ENCODE measurements around the gene IL17RC.

The IL17RC gene

DNA sequence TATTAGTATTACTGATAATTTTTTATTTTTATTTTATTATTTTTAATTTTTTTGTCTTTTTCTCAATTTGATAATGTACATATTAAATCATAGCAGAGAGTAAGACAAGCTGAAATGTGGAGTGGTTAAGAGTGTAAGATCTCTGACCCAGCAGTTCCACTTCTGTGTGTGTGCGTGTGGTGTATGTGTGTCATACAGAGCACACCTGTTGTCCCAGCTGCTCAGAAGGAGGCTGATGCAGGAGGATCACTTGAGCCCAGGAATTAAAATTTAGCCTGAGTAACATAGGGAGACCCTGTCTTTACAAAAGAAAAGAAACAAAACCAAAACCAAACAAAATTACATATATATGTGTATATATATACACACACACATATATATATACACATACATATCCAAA, 35.5 kb upstream of the IL17RC start:
- Histone ChIP-seq H3K36me3 (ENCODE audit: control insufficient read depth, insufficient read depth, low read length) (no peaks in the 10 kb centered on the region), H3K4me1 (ENCODE audit: control insufficient read depth, insufficient read depth, low read length) (no peaks in the 10 kb centered on the region), H3K27ac (ENCODE audit: insufficient read depth, low read depth, low read length, poor library complexity, severe bottlenecking) (no peak overlapping the region), H3K9me3 (ENCODE audit: control insufficient read depth, low read length) (no peaks in the 10 kb centered on the region), H3K27me3 (ENCODE audit: control insufficient read depth, insufficient read depth, low read length, poor library complexity, severe bottlenecking) (no peaks in the 10 kb centered on the region), H3K4me3 (ENCODE audit: insufficient read depth, low read depth, low read length) (no peak overlapping the region)
- whole genome bisulfite sequencing, 2 experiments: 94 to 98% methylated on average over 1 of the region's 1 CpG

DNA sequence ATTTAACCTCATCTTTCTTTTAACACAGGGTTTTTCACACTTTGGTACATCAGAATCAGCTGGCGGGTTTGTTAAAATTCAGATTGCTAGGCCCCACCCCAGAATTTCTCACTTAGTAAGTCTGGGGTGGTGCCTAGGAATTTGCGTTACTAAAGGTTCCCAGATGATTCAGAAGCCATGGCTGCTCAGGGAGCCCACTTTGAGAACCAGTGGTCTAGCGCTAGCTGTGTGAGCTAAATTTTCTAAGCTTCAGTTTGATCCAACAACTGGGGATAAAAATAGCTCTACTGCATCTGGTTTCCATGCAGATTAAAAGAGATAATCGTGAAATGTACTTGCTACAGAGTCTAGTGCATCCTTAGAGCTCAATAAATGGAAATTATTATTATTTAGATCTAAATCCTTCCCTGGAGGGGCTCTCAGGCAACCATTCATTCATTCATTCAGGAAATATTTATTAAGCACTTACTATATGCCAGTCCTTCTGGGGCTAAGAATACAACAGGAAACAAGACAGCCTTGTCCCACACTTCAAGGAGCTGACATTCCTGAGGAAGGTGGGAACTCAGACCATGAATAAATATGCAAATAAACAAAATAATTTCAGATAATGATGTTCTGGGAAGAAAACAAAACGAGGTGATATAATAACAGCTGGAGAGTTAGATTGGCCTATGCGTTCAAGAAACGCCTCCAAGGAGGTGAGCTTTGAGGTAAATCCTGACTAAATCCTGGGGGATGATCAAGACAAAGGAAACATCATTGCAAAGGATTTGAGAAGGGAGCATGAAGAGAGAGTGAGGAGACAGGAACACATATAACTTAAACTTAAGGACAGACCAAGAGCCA, 33.0 kb upstream of the IL17RC start:
- Histone ChIP-seq H3K36me3 (ENCODE audit: control insufficient read depth, insufficient read depth, low read length) (no peaks in the 10 kb centered on the region), H3K4me1 (ENCODE audit: control insufficient read depth, insufficient read depth, low read length) (no peaks in the 10 kb centered on the region), H3K27me3 (ENCODE audit: control insufficient read depth, insufficient read depth, low read length, poor library complexity, severe bottlenecking) (no peaks in the 10 kb centered on the region), H3K4me3 (ENCODE audit: insufficient read depth, low read depth, low read length) (no peak overlapping the region), H3K27ac (ENCODE audit: insufficient read depth, low read depth, low read length, poor library complexity, severe bottlenecking) (no peak overlapping the region), H3K9me3 (ENCODE audit: control insufficient read depth, low read length) (no peaks in the 10 kb centered on the region)
- WGBS, 2 experiments: 86 to 90% methylated on average over 7 of the region's 7 CpGs

DNA sequence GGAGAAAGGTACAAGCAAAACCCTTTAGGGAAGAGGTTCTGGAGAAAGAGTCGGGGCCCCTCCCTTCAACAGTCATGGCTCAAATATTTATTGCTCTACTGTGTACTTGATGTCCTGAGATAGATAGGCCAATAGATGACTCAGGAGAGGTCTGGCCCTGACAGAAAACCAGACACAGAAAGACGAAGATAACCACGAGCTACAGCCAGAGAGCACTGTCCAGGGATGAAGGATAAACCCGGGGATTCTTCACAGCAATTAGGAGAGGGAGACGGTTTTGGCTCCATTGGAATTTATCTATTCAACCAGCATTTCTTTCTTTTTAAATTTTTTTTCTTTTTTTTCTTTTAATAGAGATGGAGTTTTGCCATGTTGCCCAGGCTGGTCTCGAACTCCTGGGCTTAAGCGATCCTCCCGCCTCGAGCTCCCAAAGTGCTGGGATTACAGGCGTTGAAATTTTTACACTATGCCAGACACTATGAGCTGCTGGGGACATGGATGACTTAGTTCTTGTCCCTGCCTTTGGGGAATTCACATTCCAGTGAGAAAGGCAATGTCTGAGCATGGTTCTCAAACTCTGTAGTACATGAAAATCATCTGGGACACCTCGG, 32.2 kb upstream of the IL17RC start:
- Histone ChIP-seq H3K4me3 (ENCODE audit: insufficient read depth, low read depth, low read length) (no peak overlapping the region), H3K27ac (ENCODE audit: insufficient read depth, low read depth, low read length, poor library complexity, severe bottlenecking) (no peak overlapping the region), H3K36me3 (ENCODE audit: control insufficient read depth, insufficient read depth, low read length) (no peaks in the 10 kb centered on the region), H3K4me1 (ENCODE audit: control insufficient read depth, insufficient read depth, low read length) (no peaks in the 10 kb centered on the region), H3K27me3 (ENCODE audit: control insufficient read depth, insufficient read depth, low read length, poor library complexity, severe bottlenecking) (no peaks in the 10 kb centered on the region), H3K9me3 (ENCODE audit: control insufficient read depth, low read length) (no peaks in the 10 kb centered on the region)
- 90 to 93% methylated on average over 11 of the region's 11 CpGs for WGBS, 2 experiments

DNA sequence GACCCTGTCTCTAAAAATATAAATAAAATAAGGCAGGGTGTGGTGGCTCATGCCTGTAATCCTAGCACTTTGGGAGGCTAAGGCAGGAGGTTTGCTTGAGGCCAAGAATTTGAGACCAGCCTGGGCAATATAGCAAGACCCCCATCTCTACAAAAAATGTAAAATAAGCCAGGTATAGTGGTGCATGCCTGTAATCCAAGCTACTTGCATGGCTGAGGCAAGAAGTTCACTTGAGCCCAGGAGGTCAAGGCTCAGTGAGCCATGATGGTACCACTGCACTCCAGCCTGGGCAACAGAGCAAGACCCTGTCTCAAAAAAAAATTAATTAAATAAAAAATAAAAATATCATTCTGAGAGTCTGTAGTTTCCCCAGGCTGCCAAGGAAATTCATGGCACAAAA, 30.6 kb upstream of the IL17RC start:
- Histone ChIP-seq H3K9me3 (ENCODE audit: control insufficient read depth, low read length) (no peaks in the 10 kb centered on the region), H3K27me3 (ENCODE audit: control insufficient read depth, insufficient read depth, low read length, poor library complexity, severe bottlenecking) (no peaks in the 10 kb centered on the region), H3K4me3 (ENCODE audit: insufficient read depth, low read depth, low read length) (no peak overlapping the region), H3K27ac (ENCODE audit: insufficient read depth, low read depth, low read length, poor library complexity, severe bottlenecking) (no peak overlapping the region), H3K36me3 (ENCODE audit: control insufficient read depth, insufficient read depth, low read length) (no peaks in the 10 kb centered on the region), H3K4me1 (ENCODE audit: control insufficient read depth, insufficient read depth, low read length) (no peaks in the 10 kb centered on the region)

DNA sequence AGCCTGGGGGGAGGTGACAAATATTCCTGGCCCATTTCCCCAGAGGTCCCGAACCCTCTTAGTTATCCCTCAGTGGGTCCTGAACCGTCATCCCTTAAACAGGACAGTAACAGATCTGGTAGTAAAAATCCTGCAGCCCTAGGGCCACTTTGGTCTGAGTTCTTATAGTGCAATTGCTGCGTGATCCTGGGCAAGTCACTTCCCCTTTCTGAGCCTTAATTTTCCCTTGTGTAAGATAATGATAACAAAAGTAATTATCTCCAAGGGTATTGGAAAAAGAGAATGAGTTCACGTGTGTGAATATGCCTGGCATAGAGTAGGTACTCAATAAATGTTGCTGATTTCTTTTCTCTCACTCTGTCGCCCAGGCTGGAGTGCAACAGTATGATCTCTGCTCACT, 29.4 kb upstream of the IL17RC start:
- no peak overlapping the region for H3K4me3 ChIP-seq (ENCODE audit: insufficient read depth, low read depth, low read length)
- no peak overlapping the region for H3K27ac ChIP-seq (ENCODE audit: insufficient read depth, low read depth, low read length, poor library complexity, severe bottlenecking)
- H3K9me3 ChIP-seq (ENCODE audit: control insufficient read depth, low read length): no peaks in the 10 kb centered on the region
- peaks cover 4% of the 10 kb centered on the region for H3K36me3 ChIP-seq (ENCODE audit: control insufficient read depth, insufficient read depth, low read length)
- H3K27me3 ChIP-seq (ENCODE audit: control insufficient read depth, insufficient read depth, low read length, poor library complexity, severe bottlenecking): no peaks in the 10 kb centered on the region
- H3K4me1 ChIP-seq (ENCODE audit: control insufficient read depth, insufficient read depth, low read length): no peaks in the 10 kb centered on the region
- whole genome bisulfite sequencing, 2 experiments: 92% methylated on average over 5 of the region's 5 CpGs

DNA sequence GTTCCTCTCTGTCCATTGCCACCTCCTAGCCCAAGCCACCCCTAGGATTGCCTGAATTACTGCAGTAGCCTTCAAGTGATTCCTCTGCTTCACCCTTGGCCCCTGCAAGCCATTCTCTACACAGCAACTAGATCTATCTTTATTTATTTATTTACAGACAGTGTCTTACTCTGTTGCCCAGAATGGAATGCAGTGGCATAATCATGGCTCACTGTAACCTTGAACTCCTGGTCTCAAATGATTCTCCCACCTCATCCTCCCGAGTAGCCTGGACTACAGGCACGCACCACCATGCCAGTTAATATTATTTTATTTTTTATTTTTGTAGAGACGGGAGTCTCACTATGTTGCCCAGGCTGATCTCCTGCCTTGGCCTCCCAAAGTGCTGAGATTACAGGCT, 28.4 kb upstream of the IL17RC start:
- Histone ChIP-seq H3K27ac (ENCODE audit: insufficient read depth, low read depth, low read length, poor library complexity, severe bottlenecking) (no peak overlapping the region), H3K9me3 (ENCODE audit: control insufficient read depth, low read length) (no peaks in the 10 kb centered on the region), H3K4me1 (ENCODE audit: control insufficient read depth, insufficient read depth, low read length) (no peaks in the 10 kb centered on the region), H3K27me3 (ENCODE audit: control insufficient read depth, insufficient read depth, low read length, poor library complexity, severe bottlenecking) (no peaks in the 10 kb centered on the region), H3K36me3 (ENCODE audit: control insufficient read depth, insufficient read depth, low read length) (peaks cover 14% of the 10 kb centered on the region), H3K4me3 (ENCODE audit: insufficient read depth, low read depth, low read length) (no peak overlapping the region)
- 78 to 87% methylated on average over 2 to 3 of the region's 3 CpGs for WGBS, 2 experiments

DNA sequence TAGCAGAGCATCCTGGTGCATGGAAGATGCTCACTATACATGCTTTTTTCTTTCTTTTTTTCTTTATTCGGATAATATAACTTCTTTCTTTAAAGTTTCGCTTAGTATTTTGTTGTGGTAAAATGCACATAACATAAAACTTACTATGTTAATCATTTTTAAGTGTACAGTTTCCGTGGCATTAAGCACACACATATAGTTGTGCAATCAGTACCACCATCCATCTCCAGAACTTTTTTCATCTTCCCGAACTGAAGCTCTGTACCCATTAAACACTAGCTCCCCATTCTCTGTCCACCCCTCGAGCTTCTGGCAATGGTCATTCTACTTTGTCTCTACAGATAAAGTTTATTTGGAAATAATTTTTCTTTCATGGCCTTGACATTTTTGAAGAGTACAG, 27.5 kb upstream of the IL17RC start:
- no peaks in the 10 kb centered on the region for H3K4me1 ChIP-seq (ENCODE audit: control insufficient read depth, insufficient read depth, low read length)
- WGBS, 2 experiments: 88 to 92% methylated on average over 2 to 4 of the region's 5 CpGs

DNA sequence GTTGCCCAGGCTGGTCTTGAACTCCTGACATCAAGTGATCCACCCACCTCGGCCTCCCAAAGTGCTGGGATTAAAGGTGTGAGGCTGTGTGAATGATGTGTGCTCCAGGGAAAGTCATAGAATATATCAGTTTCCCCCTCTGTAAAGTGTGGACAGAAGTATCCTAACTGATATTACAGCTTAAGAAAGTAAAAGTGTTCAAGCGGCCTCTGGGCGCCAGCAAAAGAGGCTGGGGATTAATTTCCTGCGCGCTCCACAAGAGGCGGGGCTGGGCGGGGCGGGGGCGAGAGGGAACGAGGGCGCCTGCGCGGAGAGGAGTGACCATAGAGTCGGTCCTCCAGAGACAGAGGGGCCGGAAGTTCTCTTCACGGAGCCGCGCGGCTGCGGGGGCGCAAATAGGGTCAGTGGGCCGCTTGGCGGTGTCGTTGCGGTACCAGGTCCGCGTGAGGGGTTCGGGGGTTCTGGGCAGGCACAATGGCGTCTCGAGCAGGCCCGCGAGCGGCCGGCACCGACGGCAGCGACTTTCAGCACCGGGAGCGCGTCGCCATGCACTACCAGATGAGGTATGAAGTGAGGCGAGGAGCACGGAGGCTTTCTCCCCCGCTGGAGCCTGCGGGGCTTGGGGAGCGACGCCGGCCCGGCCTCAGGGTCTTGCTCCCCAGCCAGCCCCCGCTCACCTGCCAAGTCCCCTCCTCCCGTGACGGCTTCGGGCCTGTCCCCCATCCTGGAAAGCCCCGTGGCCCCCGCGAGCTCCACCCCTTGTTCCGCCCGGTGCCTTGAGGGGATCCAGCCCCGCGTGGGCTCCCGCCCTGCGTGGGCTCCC, 26.4 kb upstream of the IL17RC start, which contains the start of gene JAGN1:
JAGN1 (plus strand) TSS at position 362 of the 823 bp plus-strand sequence; CDS start at position 475, 113 bp downstream.
- no peaks in the 10 kb centered on the region for H3K4me1 ChIP-seq (ENCODE audit: control insufficient read depth, insufficient read depth, low read length)
- 1% methylated on average over 62 of the region's 62 CpGs for WGBS, 2 experiments

More for the DNA sequence above, 27.5 kb upstream of the IL17RC start:
- H3K27me3 ChIP-seq (ENCODE audit: control insufficient read depth, insufficient read depth, low read length, poor library complexity, severe bottlenecking): no peaks in the 10 kb centered on the region
- H3K36me3 ChIP-seq (ENCODE audit: control insufficient read depth, insufficient read depth, low read length): peaks cover 18% of the 10 kb centered on the region
- H3K9me3 ChIP-seq (ENCODE audit: control insufficient read depth, low read length): no peaks in the 10 kb centered on the region
- no peak overlapping the region for H3K27ac ChIP-seq (ENCODE audit: insufficient read depth, low read depth, low read length, poor library complexity, severe bottlenecking)
- no peak overlapping the region for H3K4me3 ChIP-seq (ENCODE audit: insufficient read depth, low read depth, low read length)

DNA sequence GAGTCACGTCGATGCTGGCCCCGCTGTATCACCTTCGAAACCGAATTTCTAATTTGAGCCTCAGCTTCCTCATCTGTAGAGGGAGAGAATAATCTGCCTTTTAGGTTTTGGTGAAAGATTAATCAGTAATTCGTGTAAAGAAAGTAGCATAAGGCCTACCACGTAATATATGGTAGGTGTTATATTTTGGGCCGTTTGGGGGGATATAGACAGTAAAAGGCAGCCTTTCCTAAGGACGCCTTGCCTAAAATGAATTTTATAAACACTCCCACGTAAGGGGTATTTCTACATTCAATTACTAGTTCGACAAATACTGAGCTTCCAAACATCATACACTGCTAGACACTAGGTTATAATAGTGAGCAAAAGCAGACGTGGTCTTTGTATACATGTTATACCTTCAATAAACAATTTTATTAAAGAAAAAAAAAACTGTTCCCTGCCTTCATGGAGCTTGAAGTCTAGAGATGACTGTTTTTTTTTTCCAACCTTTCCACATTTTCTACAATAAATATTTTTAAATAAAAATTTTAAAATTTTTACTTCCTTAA, 25.8 kb upstream of the IL17RC start:
- Histone ChIP-seq H3K27me3 (ENCODE audit: control insufficient read depth, insufficient read depth, low read length, poor library complexity, severe bottlenecking) (no peaks in the 10 kb centered on the region), H3K9me3 (ENCODE audit: control insufficient read depth, low read length) (no peaks in the 10 kb centered on the region), H3K4me3 (ENCODE audit: insufficient read depth, low read depth, low read length) (peak overlapping the region; percentile 99), H3K27ac (ENCODE audit: insufficient read depth, low read depth, low read length, poor library complexity, severe bottlenecking) (peak overlapping the region; percentile 55), H3K36me3 (ENCODE audit: control insufficient read depth, insufficient read depth, low read length) (peaks cover 18% of the 10 kb centered on the region), H3K4me1 (ENCODE audit: control insufficient read depth, insufficient read depth, low read length) (no peaks in the 10 kb centered on the region)
- WGBS, 2 experiments: 19 to 20% methylated on average over 11 to 12 of the region's 12 CpGs

More for the DNA sequence above, 26.4 kb upstream of the IL17RC start, which contains the start of gene JAGN1:
- Histone ChIP-seq H3K27me3 (ENCODE audit: control insufficient read depth, insufficient read depth, low read length, poor library complexity, severe bottlenecking) (no peaks in the 10 kb centered on the region), H3K36me3 (ENCODE audit: control insufficient read depth, insufficient read depth, low read length) (peaks cover 18% of the 10 kb centered on the region), H3K27ac (ENCODE audit: insufficient read depth, low read depth, low read length, poor library complexity, severe bottlenecking) (peak within 1 kb of the TSS; percentile 55), H3K4me3 (ENCODE audit: insufficient read depth, low read depth, low read length) (peak within 1 kb of the TSS; percentile 99), H3K9me3 (ENCODE audit: control insufficient read depth, low read length) (no peaks in the 10 kb centered on the region)
